WTC11 (cell line): ENCODE results near the gene BLVRA. TPM values are rescaled to one million over a fixed set of nuclear protein-coding genes. Genes with fewer than 3 reads are reported as not detected.
"Not testable (repeated sequence)": the region's sequence is repeated elsewhere in the genome, so short reads cannot be mapped to it uniquely, and the experiment has no call there.

ENCODE experiments used
- ATAC-seq: fragments of 200-7000 bp; cut with Tn5 transposase; 2 replicates; pipeline ENCODE4 v1.10.0; 2021; ENCODE audit warnings: mild to moderate bottlenecking, moderate library complexity
- CTCF ChIA-PET: fragments of 300-600 bp; sonication (Branson Sonifier 250); formaldehyde crosslinking; loops from one replicate; lab custom pipeline; 2021; ENCODE audit warnings: antibody characterized with exemption; lab: Charles Lee
- POLR2A ChIA-PET: fragments of 350-600 bp; sonication (Branson Sonifier 250); formaldehyde crosslinking; loops from one replicate; lab custom pipeline; 2021; ENCODE audit warnings: antibody characterized with exemption; lab: Charles Lee
- DNase-seq: peaks from one replicate; pipeline ENCODE4 v3.0.0; 2021; ENCODE audit warnings: low spot score
- H3K27ac Mint-ChIP-seq: 2 replicates; pipeline ENCODE4 v1.8.0; 2021; ENCODE audit warnings: mixed read lengths
- H3K27me3 Mint-ChIP-seq: 2 replicates; pipeline ENCODE4 v1.8.0; 2021; ENCODE audit warnings: low read depth, mild to moderate bottlenecking, moderate library complexity, mixed read lengths
- H3K36me3 Mint-ChIP-seq: 2 replicates; pipeline ENCODE4 v1.8.0; 2021; ENCODE audit warnings: mixed read lengths
- H3K4me1 Mint-ChIP-seq: 2 replicates; pipeline ENCODE4 v1.8.0; 2022; ENCODE audit warnings: mixed read lengths
- H3K4me3 Mint-ChIP-seq: 2 replicates; pipeline ENCODE4 v1.8.0; 2021; ENCODE audit warnings: mild to moderate bottlenecking, moderate library complexity, mixed read lengths
- H3K9me3 Mint-ChIP-seq: 2 replicates; pipeline ENCODE4 v1.8.0; 2021; ENCODE audit warnings: mixed read lengths
- ATF1 ChIP-seq: sonication (generic); formaldehyde crosslinking; IDR thresholded peaks from 2 replicates; pipeline ENCODE4 v1.8.1; 2023; ENCODE audit warnings: mild to moderate bottlenecking, moderate library complexity, missing genetic modification reagents
- CTCF ChIP-seq: fragments of 200-600 bp; IDR thresholded peaks from 2 replicates; pipeline ENCODE4 v1.8.0; 2022; ENCODE audit warnings: antibody characterized with exemption
- ESRRA ChIP-seq: sonication (generic); formaldehyde crosslinking; IDR thresholded peaks from 2 replicates; pipeline ENCODE4 v1.8.1; 2022; ENCODE audit warnings: mild to moderate bottlenecking, missing genetic modification reagents, borderline replicate concordance
- IRF2 ChIP-seq: sonication (generic); formaldehyde crosslinking; IDR thresholded peaks from 2 replicates; pipeline ENCODE4 v1.8.0; 2022; ENCODE audit warnings: low read depth, missing genetic modification reagents, borderline replicate concordance
- ZNF425 ChIP-seq: fragments of 250-450 bp; sonication (Bioruptor Pico); conservative IDR thresholded peaks from 2 replicates; pipeline ENCODE4 v1.9.0; 2021; ENCODE audit warnings: mild to moderate bottlenecking
- total RNA-seq: library from RNA; stranded (reverse); gene quantifications from 3 replicates; pipeline ENCODE4 v1.2.3, GENCODE V29; 2021
- TF ChIP-seq, protein P1 (sequence below): sonication (generic); formaldehyde crosslinking; IDR thresholded peaks from 2 replicates; pipeline ENCODE4 v1.8.1; 2023; ENCODE audit warnings: mild to moderate bottlenecking, missing genetic modification reagents, moderate library complexity
- TF ChIP-seq, protein P2 (sequence below): fragments of 250-450 bp; sonication (Bioruptor Pico); IDR thresholded peaks from 2 replicates; pipeline ENCODE4 v1.9.0; 2021; ENCODE audit warnings: mild to moderate bottlenecking
- TF ChIP-seq, protein P3 (sequence below): sonication (generic); formaldehyde crosslinking; IDR thresholded peaks from 2 replicates; pipeline ENCODE4 v1.8.1; 2023; ENCODE audit warnings: mild to moderate bottlenecking, moderate library complexity, missing genetic modification reagents
- TF ChIP-seq, protein P4 (sequence below): sonication (generic); formaldehyde crosslinking; IDR thresholded peaks from 2 replicates; pipeline ENCODE4 v1.8.1; 2023; ENCODE audit warnings: mild to moderate bottlenecking, missing genetic modification reagents, moderate library complexity
- TF ChIP-seq, protein P5 (sequence below): fragments of 250-450 bp; sonication (Bioruptor Pico); IDR thresholded peaks from 2 replicates; pipeline ENCODE4 v2.1.2; 2022; ENCODE audit warnings: mild to moderate bottlenecking, moderate library complexity

Gene BLVRA
- total RNA-seq, 1 experiment from 2014 or later = 35.5 TPM

- Mint-ChIP-seq H3K4me1 (peaks cover 11% of the 10 kb centered on the region), H3K27me3 (peaks cover 35% of the 10 kb centered on the region), H3K36me3 (peaks cover 43% of the 10 kb centered on the region), H3K9me3 (peaks cover 28% of the 10 kb centered on the region)
- POLR2A ChIA-PET, H3K4me3 Mint-ChIP-seq, H3K27ac Mint-ChIP-seq: not testable (repeated sequence)
- ATAC-seq = peak; percentile 71
- CTCF ChIA-PET = interaction anchor here (0.6 to 1.2 kb wide), 10 partner anchors 9 to 228 kb away, joined by 3 to 13 read pairs (median 4); partner anchors contain the start of genes BLVRA, COA1, MRPS24 and STK17A
- TF ChIP-seq CTCF = peak; percentile 60
- peak; percentile 74 for DNase-seq
Measured at GRCh38 chr7:43810195-43810941, 51.9 kb downstream of the BLVRA start.

DNA sequence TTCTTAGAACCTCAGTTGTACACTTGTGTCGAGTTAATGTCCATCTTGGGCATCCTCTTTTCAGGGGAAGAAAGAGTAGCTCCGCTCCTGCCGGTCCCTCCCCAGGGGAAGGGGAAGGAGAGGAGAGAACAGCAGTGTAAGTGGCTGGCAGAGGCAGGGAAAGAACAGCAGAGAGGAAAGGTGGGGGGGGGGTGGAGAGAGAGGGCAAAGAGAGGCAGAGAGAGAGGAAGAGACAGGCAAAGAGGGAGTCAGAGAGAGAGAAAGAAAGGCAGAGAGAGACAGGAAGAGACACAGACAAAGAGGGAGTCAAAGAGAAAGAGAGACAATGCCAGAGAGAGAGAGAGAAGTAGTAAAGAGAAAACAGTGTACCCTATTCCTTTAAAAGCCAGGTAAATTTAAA, 56.9 kb downstream of the BLVRA start:
- H3K4me1 Mint-ChIP-seq = peaks cover 34% of the 10 kb centered on the region
- no peak for TF ChIP-seq ATF1 (CRISPR knock-in tag)
- no peak for TF ChIP-seq ESRRA (CRISPR knock-in tag)
- TF ChIP-seq, protein P1, sequence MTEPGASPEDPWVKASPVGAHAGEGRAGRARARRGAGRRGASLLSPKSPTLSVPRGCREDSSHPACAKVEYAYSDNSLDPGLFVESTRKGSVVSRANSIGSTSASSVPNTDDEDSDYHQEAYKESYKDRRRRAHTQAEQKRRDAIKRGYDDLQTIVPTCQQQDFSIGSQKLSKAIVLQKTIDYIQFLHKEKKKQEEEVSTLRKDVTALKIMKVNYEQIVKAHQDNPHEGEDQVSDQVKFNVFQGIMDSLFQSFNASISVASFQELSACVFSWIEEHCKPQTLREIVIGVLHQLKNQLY (CRISPR knock-in tag) = no peak
- TF ChIP-seq ZNF425 (CRISPR knock-in tag) = no peak
- TF ChIP-seq, protein P2, sequence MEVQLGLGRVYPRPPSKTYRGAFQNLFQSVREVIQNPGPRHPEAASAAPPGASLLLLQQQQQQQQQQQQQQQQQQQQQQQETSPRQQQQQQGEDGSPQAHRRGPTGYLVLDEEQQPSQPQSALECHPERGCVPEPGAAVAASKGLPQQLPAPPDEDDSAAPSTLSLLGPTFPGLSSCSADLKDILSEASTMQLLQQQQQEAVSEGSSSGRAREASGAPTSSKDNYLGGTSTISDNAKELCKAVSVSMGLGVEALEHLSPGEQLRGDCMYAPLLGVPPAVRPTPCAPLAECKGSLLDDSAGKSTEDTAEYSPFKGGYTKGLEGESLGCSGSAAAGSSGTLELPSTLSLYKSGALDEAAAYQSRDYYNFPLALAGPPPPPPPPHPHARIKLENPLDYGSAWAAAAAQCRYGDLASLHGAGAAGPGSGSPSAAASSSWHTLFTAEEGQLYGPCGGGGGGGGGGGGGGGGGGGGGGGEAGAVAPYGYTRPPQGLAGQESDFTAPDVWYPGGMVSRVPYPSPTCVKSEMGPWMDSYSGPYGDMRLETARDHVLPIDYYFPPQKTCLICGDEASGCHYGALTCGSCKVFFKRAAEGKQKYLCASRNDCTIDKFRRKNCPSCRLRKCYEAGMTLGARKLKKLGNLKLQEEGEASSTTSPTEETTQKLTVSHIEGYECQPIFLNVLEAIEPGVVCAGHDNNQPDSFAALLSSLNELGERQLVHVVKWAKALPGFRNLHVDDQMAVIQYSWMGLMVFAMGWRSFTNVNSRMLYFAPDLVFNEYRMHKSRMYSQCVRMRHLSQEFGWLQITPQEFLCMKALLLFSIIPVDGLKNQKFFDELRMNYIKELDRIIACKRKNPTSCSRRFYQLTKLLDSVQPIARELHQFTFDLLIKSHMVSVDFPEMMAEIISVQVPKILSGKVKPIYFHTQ (CRISPR knock-in tag) = no peak
- TF ChIP-seq, protein P3, sequence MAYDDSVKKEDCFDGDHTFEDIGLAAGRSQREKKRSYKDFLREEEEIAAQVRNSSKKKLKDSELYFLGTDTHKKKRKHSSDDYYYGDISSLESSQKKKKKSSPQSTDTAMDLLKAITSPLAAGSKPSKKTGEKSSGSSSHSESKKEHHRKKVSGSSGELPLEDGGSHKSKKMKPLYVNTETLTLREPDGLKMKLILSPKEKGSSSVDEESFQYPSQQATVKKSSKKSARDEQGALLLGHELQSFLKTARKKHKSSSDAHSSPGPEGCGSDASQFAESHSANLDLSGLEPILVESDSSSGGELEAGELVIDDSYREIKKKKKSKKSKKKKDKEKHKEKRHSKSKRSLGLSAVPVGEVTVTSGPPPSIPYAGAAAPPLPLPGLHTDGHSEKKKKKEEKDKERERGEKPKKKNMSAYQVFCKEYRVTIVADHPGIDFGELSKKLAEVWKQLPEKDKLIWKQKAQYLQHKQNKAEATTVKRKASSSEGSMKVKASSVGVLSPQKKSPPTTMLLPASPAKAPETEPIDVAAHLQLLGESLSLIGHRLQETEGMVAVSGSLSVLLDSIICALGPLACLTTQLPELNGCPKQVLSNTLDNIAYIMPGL (CRISPR knock-in tag) = no peak
- TF ChIP-seq, protein P4, sequence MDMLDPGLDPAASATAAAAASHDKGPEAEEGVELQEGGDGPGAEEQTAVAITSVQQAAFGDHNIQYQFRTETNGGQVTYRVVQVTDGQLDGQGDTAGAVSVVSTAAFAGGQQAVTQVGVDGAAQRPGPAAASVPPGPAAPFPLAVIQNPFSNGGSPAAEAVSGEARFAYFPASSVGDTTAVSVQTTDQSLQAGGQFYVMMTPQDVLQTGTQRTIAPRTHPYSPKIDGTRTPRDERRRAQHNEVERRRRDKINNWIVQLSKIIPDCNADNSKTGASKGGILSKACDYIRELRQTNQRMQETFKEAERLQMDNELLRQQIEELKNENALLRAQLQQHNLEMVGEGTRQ (CRISPR knock-in tag) = no peak
- TF ChIP-seq, protein P5, sequence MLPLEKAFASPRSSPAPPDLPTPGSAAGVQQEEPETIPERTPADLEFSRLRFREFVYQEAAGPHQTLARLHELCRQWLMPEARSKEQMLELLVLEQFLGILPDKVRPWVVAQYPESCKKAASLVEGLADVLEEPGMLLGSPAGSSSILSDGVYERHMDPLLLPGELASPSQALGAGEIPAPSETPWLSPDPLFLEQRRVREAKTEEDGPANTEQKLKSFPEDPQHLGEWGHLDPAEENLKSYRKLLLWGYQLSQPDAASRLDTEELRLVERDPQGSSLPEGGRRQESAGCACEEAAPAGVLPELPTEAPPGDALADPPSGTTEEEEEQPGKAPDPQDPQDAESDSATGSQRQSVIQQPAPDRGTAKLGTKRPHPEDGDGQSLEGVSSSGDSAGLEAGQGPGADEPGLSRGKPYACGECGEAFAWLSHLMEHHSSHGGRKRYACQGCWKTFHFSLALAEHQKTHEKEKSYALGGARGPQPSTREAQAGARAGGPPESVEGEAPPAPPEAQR (CRISPR knock-in tag) = no peak
- no peak for TF ChIP-seq IRF2 (CRISPR knock-in tag)
- no peak for DNase-seq
- H3K36me3 Mint-ChIP-seq = peaks cover 10% of the 10 kb centered on the region
- POLR2A ChIA-PET = no interaction called here
- peaks cover 12% of the 10 kb centered on the region for H3K9me3 Mint-ChIP-seq
- CTCF ChIA-PET = interaction anchor here (0.6 to 2.1 kb wide), 2 partner anchors 24 to 233 kb away, joined by 5 to 11 read pairs; partner anchors contain the start of gene STK17A
- peak overlapping the region; percentile 26 for H3K4me3 Mint-ChIP-seq
- H3K27ac Mint-ChIP-seq = no peak overlapping the region
- ATAC-seq = peak; percentile 73
- peaks cover 80% of the 10 kb centered on the region for H3K27me3 Mint-ChIP-seq

DNA sequence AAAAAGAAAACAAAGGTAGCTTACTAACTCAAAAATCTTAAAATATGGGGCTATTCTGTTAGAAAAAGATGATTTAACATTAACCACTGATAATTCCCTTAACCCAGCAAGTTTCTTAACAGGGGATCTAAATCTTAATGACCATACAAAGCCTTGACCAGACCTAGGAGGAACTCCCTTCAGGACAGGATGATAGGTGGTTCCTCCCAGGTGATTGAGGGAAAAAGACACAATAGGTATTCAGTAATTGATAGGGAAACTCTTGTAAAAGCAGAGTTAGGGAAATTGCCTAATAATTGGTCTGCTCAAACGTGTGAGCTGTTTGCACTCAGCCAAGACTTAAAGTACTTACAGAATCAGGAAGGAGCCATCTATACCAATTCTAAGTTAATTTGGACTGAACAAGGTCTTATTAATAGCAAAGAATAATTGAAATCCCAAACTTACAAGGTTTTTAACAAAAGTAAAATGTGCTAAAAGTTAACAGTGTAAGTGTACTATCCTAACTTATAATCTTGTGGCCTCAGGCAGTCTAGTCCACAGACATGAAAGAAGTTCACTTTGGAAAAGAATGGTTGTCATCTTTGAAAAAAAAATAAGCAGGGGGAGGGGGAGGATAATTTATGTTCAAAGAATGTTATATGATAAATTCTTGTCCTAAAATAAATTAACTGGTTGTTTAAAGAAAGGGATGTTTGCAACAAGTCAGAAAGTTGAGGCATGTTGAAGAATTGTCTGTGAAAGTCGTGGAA, 57.7 kb downstream of the BLVRA start:
- H3K27ac Mint-ChIP-seq, H3K4me3 Mint-ChIP-seq, POLR2A ChIA-PET, DNase-seq, H3K36me3 Mint-ChIP-seq, ATAC-seq, H3K9me3 Mint-ChIP-seq: not testable (repeated sequence)
- peaks cover 34% of the 10 kb centered on the region for H3K4me1 Mint-ChIP-seq
- H3K27me3 Mint-ChIP-seq = peaks cover 85% of the 10 kb centered on the region
- CTCF ChIA-PET = interaction anchor here (2.1 kb wide), 1 partner anchor 234 kb away, joined by 11 read pairs; the partner anchor contains the start of gene STK17A

- peaks cover 46% of the 10 kb centered on the region for H3K27me3 Mint-ChIP-seq
- peaks cover 17% of the 10 kb centered on the region for H3K9me3 Mint-ChIP-seq
- H3K27ac Mint-ChIP-seq, CTCF ChIA-PET, H3K4me3 Mint-ChIP-seq, POLR2A ChIA-PET, ATAC-seq, DNase-seq, H3K36me3 Mint-ChIP-seq: not testable (repeated sequence)
- peaks cover 25% of the 10 kb centered on the region for H3K4me1 Mint-ChIP-seq
Measured at GRCh38 chr7:43823425-43823824, 64.9 kb downstream of the BLVRA start.
